Cardiac fibroblast (primary cell): ENCODE results near the gene ZMYM2.

Source experiments
- DNase-seq, 2 donors: peaks; one replicate each; pipeline versions ENCODE4 v3.0.0 to v3.0.0-alpha.2; 2010; ENCODE audit warnings: low read depth in 2 of 2
- H3K4me3 ChIP-seq, 2 donors: replicated peaks in 1 of 2; 1 replicate in 1 of 2; 2 replicates in 1 of 2; pipeline ENCODE4 v1.5.1; 2011; ENCODE audit warnings: low read depth in 2 of 2, low read length in 2 of 2, mild to moderate bottlenecking in 2 of 2, moderate library complexity in 1 of 2
- TF ChIP-seq, protein P1 (sequence below): IDR thresholded peaks from one replicate; pipeline ENCODE4 v1.5.1; 2011; ENCODE audit warnings: low read depth, mild to moderate bottlenecking, low read length, inconsistent platforms

ZMYM2 gene

DNA sequence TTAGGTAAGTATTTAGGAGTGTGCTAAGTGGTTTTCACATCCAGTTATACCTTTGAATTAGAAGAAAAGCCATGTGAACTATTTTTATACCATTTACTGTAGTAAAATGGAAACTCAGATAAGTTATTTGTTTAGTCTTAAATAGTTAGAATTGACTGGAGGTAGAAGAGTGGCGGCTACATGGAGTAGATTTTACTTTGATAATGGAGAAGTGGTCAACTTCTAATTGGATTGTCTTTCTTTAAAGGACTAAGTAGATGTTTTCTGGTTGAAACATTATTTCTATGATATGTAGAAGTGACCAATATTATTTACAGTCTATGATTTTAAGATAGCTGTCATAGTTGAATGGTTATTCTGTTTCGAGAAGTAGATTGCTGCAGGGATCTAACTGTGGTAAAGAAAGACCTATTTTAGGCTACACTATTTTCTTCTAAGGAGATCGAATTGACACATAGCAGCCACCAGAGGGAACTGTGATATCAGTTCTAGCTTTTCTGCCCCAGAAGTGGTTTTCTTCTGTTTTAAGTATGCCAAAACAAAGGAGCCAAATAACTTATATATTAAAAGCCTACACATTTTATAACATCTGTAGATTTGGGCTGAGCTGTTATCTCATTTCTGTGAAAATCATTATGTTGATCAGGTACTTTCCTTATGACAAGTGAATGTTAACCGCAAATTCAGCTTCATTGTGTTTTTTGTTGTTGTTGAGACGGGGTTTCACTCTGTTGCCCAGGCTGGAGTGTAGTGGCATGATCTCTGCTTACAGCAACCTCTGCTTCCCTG lies 26.1 kb downstream of the ZMYM2 start:
- TF ChIP-seq, protein P1, sequence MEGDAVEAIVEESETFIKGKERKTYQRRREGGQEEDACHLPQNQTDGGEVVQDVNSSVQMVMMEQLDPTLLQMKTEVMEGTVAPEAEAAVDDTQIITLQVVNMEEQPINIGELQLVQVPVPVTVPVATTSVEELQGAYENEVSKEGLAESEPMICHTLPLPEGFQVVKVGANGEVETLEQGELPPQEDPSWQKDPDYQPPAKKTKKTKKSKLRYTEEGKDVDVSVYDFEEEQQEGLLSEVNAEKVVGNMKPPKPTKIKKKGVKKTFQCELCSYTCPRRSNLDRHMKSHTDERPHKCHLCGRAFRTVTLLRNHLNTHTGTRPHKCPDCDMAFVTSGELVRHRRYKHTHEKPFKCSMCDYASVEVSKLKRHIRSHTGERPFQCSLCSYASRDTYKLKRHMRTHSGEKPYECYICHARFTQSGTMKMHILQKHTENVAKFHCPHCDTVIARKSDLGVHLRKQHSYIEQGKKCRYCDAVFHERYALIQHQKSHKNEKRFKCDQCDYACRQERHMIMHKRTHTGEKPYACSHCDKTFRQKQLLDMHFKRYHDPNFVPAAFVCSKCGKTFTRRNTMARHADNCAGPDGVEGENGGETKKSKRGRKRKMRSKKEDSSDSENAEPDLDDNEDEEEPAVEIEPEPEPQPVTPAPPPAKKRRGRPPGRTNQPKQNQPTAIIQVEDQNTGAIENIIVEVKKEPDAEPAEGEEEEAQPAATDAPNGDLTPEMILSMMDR: peak; percentile 51
- peak; percentile 68 to 73 for DNase-seq
- no peak overlapping the region for H3K4me3 ChIP-seq

DNA sequence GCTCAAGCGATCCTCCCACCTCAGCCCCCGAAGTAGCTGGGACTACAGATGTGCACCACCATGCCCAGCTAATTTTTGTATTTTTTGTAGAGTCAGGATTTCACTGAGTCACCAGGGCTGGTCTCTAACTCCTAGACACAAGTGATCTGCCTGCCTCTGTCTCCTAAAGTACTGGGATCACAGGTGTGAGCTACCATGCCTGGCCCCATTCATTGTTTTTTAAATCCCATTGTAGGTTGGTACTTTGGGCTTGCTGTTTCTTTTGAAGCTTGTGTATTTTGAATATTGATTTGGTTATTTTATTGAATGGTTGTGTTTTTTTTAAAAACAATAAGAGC lies 26.7 kb downstream of the ZMYM2 start:
- TF ChIP-seq, protein P1: no peak
- no peak for DNase-seq

DNA sequence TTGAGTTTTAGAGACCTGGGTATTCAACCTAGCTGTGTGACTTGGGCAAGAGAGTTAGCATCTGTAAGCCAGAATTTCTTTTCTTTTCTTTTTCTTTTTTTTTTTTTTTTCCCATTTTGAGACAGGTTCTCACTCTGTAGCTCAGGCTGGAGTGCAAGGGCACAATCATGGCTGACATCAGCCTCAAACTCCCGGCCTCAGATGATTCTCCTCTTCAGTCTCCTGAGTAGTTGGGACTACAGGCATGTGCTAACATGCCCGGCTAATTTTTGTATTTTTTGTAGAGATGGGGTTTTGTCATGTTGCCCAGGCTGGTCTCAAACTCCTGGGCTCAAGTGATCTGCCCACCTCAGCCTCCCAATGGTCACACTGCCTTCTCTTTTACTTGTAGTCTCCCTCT lies 33.0 kb downstream of the ZMYM2 start:
- H3K4me3 ChIP-seq: no peak overlapping the region
- no peak for DNase-seq
- TF ChIP-seq, protein P1: no peak

More for the DNA sequence above, 26.7 kb downstream of the ZMYM2 start:
- no peak overlapping the region for H3K4me3 ChIP-seq

DNA sequence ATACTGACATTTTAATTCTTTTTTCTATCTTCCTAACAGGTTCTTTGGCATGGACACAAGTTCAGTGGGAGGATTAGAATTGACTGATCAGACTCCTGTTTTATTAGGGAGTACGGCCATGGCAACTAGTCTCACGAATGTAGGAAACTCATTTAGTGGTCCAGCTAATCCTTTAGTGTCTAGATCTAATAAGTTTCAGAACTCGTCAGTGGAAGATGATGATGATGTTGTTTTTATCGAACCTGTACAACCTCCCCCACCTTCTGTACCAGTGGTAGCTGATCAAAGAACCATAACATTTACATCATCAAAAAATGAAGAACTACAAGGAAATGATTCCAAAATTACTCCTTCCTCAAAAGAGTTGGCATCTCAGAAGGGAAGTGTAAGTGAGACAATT lies 34.5 kb downstream of the ZMYM2 start:
- DNase-seq: no peak
- H3K4me3 ChIP-seq: no peak overlapping the region
- TF ChIP-seq, protein P1: no peak

DNA sequence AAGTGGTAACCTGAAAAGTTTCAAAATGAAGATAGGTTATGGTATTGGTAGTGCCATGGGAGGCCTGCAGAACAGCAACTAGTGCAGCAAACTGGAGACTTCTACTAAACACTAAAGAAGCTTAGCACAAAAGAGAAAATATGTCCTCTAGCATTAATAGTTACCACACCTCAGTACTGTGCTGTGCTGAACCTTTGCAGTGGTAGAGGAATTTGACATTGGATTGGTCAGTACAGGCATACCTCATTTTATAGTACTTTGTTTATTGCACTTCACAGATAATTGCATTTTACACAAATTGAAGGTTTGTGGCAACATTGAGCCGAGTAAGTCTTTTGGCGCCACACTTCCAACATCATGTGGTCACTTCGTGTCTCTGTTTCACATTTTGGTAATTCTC lies 40.4 kb downstream of the ZMYM2 start:
- no peak overlapping the region for H3K4me3 ChIP-seq
- no peak for DNase-seq
- TF ChIP-seq, protein P1: no peak

DNA sequence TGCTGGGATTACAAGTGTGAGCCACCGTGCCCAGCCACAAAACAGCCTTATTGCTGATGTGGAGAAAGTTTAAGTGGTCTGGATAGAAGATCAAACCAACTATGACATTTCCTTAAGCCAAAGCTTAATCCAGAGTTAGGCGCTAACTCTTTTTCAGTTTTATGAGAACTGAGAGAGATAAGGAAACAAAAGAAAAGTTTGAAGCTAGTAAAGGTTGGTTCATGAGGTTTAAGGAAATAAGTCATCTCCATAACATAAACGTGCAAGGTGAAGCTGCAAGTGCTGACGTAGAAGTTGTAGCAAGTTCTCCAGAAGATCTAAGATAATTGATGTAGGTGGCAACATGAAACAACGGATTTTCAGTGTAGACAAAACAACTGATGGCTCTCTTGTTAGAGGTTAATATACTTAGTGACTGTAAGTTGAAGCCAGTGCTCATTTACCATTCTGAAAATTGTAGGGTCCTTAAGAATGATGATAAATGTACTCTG lies 41.6 kb downstream of the ZMYM2 start:
- TF ChIP-seq, protein P1: no peak
- DNase-seq: no peak
- no peak overlapping the region for H3K4me3 ChIP-seq
